Germinal center (tissue), 1 donor: ENCODE results near the gene ABCF1.

Experiments used
- DNase-seq: peaks from one replicate; pipeline ENCODE4 v3.0.0; 2012; ENCODE audit warnings: mixed read lengths, low spot score

Gene ABCF1

GRCh38 chr6:30626484-30627366 is 55.5 kb downstream of the ABCF1 start, which contains the start of gene ATAT1:
ATAT1 (plus strand) TSS chr6:30626874.
- DNase-seq = peak; percentile 91

DNA sequence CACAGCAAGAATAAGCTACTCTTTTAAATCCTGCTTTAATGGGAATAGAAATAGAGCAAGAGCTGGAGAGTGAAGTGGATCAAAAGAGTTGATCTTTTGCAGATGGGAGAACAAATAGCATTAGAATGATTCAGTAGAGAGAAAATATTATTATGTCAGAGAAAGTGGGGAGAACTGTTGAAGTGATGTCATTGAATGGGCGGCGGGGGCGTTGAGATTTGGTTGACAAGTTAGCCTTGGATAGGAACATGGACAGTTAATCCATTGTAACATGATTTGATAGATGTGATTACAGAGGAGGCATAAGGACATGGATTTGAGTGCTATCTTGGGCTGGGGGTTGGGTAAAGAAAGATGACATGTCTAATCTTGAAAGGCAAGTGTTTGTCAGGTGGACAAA is 64.6 kb downstream of the ABCF1 start:
- no peak for DNase-seq

- no peak for DNase-seq
Observed at GRCh38 chr6:30640481-30640880, 69.2 kb downstream of the ABCF1 start.

GRCh38 chr6:30641048-30641447 is 69.8 kb downstream of the ABCF1 start:
- DNase-seq = no peak
